H9 (cell line): ENCODE data around the gene PDE7B. TPM values are rescaled to one million over a fixed set of nuclear protein-coding genes. Genes with fewer than 3 reads are reported as not detected.

Source experiments
- DNase-seq: peaks from one replicate; pipeline ENCODE4 v3.0.0-alpha.2; 2017
- H2AFZ ChIP-seq: one replicate; pipeline ENCODE4 v1.6.1; 2013; ENCODE audit warnings: mild to moderate bottlenecking, low read length, control low read depth, moderate library complexity
- H2AK5ac ChIP-seq: 2 replicates; pipeline ENCODE4 v1.6.1; 2013; ENCODE audit warnings: low read length, control low read depth, mixed read lengths; ENCODE audit not compliant: insufficient read length
- H2BK120ac ChIP-seq: one replicate; pipeline ENCODE4 v1.6.1; 2013; ENCODE audit warnings: low read depth, mild to moderate bottlenecking, low read length, control low read depth, inconsistent platforms; ENCODE audit not compliant: poor library complexity, severe bottlenecking
- H2BK12ac ChIP-seq: 2 replicates; pipeline ENCODE4 v1.6.1; 2013; ENCODE audit warnings: low read length, control low read depth, mixed read lengths, low read depth; ENCODE audit not compliant: insufficient read length
- H2BK15ac ChIP-seq: 2 replicates; pipeline ENCODE4 v1.6.1; 2013; ENCODE audit warnings: low read depth, low read length, control low read depth
- H2BK20ac ChIP-seq: one replicate; pipeline ENCODE4 v1.6.1; 2013; ENCODE audit warnings: low read depth, mild to moderate bottlenecking, low read length, control low read depth, inconsistent platforms; ENCODE audit not compliant: poor library complexity, severe bottlenecking
- H2BK5ac ChIP-seq: 2 replicates; pipeline ENCODE4 v1.6.1; 2013; ENCODE audit warnings: low read length, control low read depth, mixed read lengths; ENCODE audit not compliant: insufficient read length
- H3K14ac ChIP-seq: 2 replicates; pipeline ENCODE4 v1.6.1; 2013; ENCODE audit warnings: low read length, control low read depth; ENCODE audit not compliant: insufficient read depth
- H3K18ac ChIP-seq: 2 replicates; pipeline ENCODE4 v1.6.1; 2013; ENCODE audit warnings: low read depth, mild to moderate bottlenecking, mixed read lengths, low read length, control low read depth; ENCODE audit not compliant: insufficient read length
- H3K23ac ChIP-seq: 2 replicates; pipeline ENCODE4 v1.6.1; 2013; ENCODE audit warnings: low read length, control low read depth, mixed read lengths, low read depth; ENCODE audit not compliant: insufficient read length
- H3K23me2 ChIP-seq: 2 replicates; pipeline ENCODE4 v1.6.1; 2013; ENCODE audit warnings: low read depth, mild to moderate bottlenecking, mixed read lengths, low read length, control low read depth; ENCODE audit not compliant: insufficient read length, poor library complexity, severe bottlenecking
- H3K27ac ChIP-seq: 2 replicates; pipeline ENCODE4 v1.5.1; 2013; ENCODE audit warnings: low read length, control low read depth, mixed read lengths, low read depth; ENCODE audit not compliant: insufficient read length
- H3K27me3 ChIP-seq: 2 replicates; pipeline ENCODE4 v1.6.1; 2013; ENCODE audit warnings: low read length, control low read depth, inconsistent platforms; ENCODE audit not compliant: insufficient read depth
- H3K4ac ChIP-seq: 2 replicates; pipeline ENCODE4 v1.6.1; 2013; ENCODE audit warnings: low read depth, mild to moderate bottlenecking, control low read depth, inconsistent platforms, low read length, moderate library complexity
- H3K4me1 ChIP-seq: 2 replicates; pipeline ENCODE4 v1.6.1; 2013; ENCODE audit warnings: low read length, control low read depth, inconsistent platforms; ENCODE audit not compliant: insufficient read depth
- H3K4me2 ChIP-seq: 2 replicates; pipeline ENCODE4 v1.6.1; 2013; ENCODE audit warnings: low read length, control low read depth, mixed read lengths; ENCODE audit not compliant: insufficient read length, insufficient read depth
- H3K56ac ChIP-seq: 2 replicates; pipeline ENCODE4 v1.6.1; 2013; ENCODE audit warnings: low read depth, mild to moderate bottlenecking, mixed read lengths, low read length, control low read depth; ENCODE audit not compliant: insufficient read length
- H3K79me1 ChIP-seq: 2 replicates; pipeline ENCODE4 v1.6.1; 2013; ENCODE audit warnings: low read depth, mild to moderate bottlenecking, moderate library complexity, low read length, control low read depth, inconsistent platforms; ENCODE audit not compliant: insufficient read depth, poor library complexity, severe bottlenecking
- H3K79me2 ChIP-seq: 2 replicates; pipeline ENCODE4 v1.6.1; 2013; ENCODE audit warnings: low read length, control low read depth, inconsistent platforms; ENCODE audit not compliant: insufficient read depth
- H3K9ac ChIP-seq: 2 replicates; pipeline ENCODE4 v1.6.1; 2013; ENCODE audit warnings: low read length, control low read depth, mixed read lengths; ENCODE audit not compliant: insufficient read length; ENCODE audit errors: extremely low read depth
- H3K9me3 ChIP-seq: one replicate; pipeline ENCODE4 v1.6.1; 2013; ENCODE audit warnings: low read depth, low read length, inconsistent platforms; ENCODE audit not compliant: control insufficient read depth
- H3T11ph ChIP-seq: one replicate; pipeline ENCODE4 v1.6.1; 2013; ENCODE audit warnings: mild to moderate bottlenecking, low read length, control low read depth, inconsistent platforms
- H4K20me1 ChIP-seq: one replicate; pipeline ENCODE4 v1.6.1; 2013; ENCODE audit not compliant: control insufficient read depth, insufficient read length, insufficient read depth
- H4K5ac ChIP-seq: 2 replicates; pipeline ENCODE4 v1.6.1; 2013; ENCODE audit warnings: low read depth, mild to moderate bottlenecking, mixed read lengths, low read length, control low read depth; ENCODE audit not compliant: insufficient read length
- H4K8ac ChIP-seq: replicated peaks from 2 replicates; pipeline ENCODE4 v1.6.1; 2013; ENCODE audit warnings: low read length, control low read depth, mixed read lengths, low read depth; ENCODE audit not compliant: insufficient read length
- H4K91ac ChIP-seq: 2 replicates; pipeline ENCODE4 v1.6.1; 2013; ENCODE audit warnings: low read depth, mild to moderate bottlenecking, moderate library complexity, mixed read lengths, low read length, control low read depth; ENCODE audit not compliant: insufficient read length
- H3K27ac Mint-ChIP-seq, 3 experiments: 2 replicates in 2 of 3; 3 replicates in 1 of 3; pipeline ENCODE4 v1.8.0; 2020 to 2021; ENCODE audit warnings: mixed read lengths in 3 of 3, mild to moderate bottlenecking in 1 of 3, moderate library complexity in 1 of 3
- H3K27me3 Mint-ChIP-seq: 2 replicates; pipeline ENCODE4 v1.8.0; 2021; ENCODE audit warnings: low read depth, mild to moderate bottlenecking, moderate library complexity, mixed read lengths
- H3K36me3 Mint-ChIP-seq, 3 experiments: 2 replicates in 2 of 3; 3 replicates in 1 of 3; pipeline ENCODE4 v1.8.0; 2020 to 2021; ENCODE audit warnings: low read depth in 3 of 3, mixed read lengths in 3 of 3; ENCODE audit not compliant: insufficient read depth in 1 of 3
- H3K4me1 Mint-ChIP-seq, 2 experiments: 2 replicates each; pipeline ENCODE4 v1.8.0; 2020; ENCODE audit warnings: mixed read lengths in 2 of 2
- H3K4me3 Mint-ChIP-seq, 2 experiments: 2 replicates in 1 of 2; 3 replicates in 1 of 2; pipeline ENCODE4 v1.8.0; 2020 to 2021; ENCODE audit warnings: mild to moderate bottlenecking in 2 of 2, mixed read lengths in 2 of 2, moderate library complexity in 1 of 2
- H3K9me3 Mint-ChIP-seq, 2 experiments: 2 replicates in 1 of 2; 3 replicates in 1 of 2; pipeline ENCODE4 v1.8.0; 2020; ENCODE audit warnings: mild to moderate bottlenecking in 2 of 2, mixed read lengths in 2 of 2, moderate library complexity in 1 of 2
- WGBS: extraction: QIAGEN DNeasy Blood & Tissue Kit; methylation state at CpG from one replicate; pipeline ENCODE4 v1.1.7; 2013; ENCODE audit warnings: missing lambda C conversion rate, low lambda C conversion rate, mixed read lengths; ENCODE audit not compliant: insufficient read length; ENCODE audit errors: extremely low coverage; 5-methylcytosine and 5-hydroxymethylcytosine counted together
- total RNA-seq: library from RNA; stranded (reverse); gene quantifications from 2 replicates; pipeline ENCODE4 v1.2.1, GENCODE V29; 2021
- TF ChIP-seq, protein P1 (sequence below): fragments of 200-600 bp; sonication (generic); conservative IDR thresholded peaks from 3 replicates; pipeline ENCODE4 v1.8.0; 2021; ENCODE audit warnings: antibody characterized with exemption, mild to moderate bottlenecking

Gene PDE7B
- total RNA-seq, 1 experiment from 2014 or later = not detected

DNA sequence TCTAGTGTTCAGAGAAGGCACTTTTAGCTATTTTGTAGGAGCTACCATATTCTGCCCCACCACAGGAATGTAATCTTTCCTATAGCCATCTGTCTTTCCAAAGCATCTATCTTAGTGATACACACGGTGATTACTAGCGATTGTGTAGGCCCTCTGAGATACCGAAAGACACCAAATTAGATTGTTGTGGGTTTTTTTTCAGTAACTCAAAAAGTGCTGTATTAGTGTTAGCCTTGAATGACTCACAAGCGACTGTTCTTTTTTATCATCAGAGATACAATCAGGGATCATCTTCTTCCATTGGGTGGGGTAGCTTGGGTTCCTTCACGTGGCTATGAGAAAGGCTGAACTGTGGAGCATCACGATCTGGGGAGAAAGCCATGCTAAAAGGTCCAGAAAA lies 238.4 kb downstream of the PDE7B start:
- Histone ChIP-seq H4K5ac (no peak overlapping the region), H3K79me2 (no peaks in the 10 kb centered on the region), H3K9me3 (no peaks in the 10 kb centered on the region), H4K8ac (no peak overlapping the region), H2AFZ (no peak overlapping the region), H3K4me2 (no peak overlapping the region), H3K27ac (no peak overlapping the region), H2BK15ac (no peak overlapping the region), H3K18ac (no peak overlapping the region), H4K91ac (no peak overlapping the region), H4K20me1 (no peaks in the 10 kb centered on the region), H3K4me1 (no peaks in the 10 kb centered on the region), H2BK120ac (no peak overlapping the region), H3K23me2 (no peaks in the 10 kb centered on the region), H3K14ac (no peak overlapping the region), H2BK12ac (no peak overlapping the region), H3T11ph (no peak overlapping the region), H3K56ac (no peak overlapping the region), H3K79me1 (no peaks in the 10 kb centered on the region), H2BK5ac (no peak overlapping the region), H3K9ac (no peak overlapping the region), H3K23ac (no peak overlapping the region), H2AK5ac (no peak overlapping the region), H3K4ac (no peak overlapping the region), H3K27me3 (no peaks in the 10 kb centered on the region), H2BK20ac (no peak overlapping the region)
- H3K4me3 Mint-ChIP-seq = no peak overlapping the region
- H3K4me1 Mint-ChIP-seq = no peaks in the 10 kb centered on the region
- peak overlapping the region in 1 of 3 experiments; percentile 18; a peak in 1 of 7 replicates for H3K27ac Mint-ChIP-seq
- peaks cover 0 to 4% (median 0%) of the 10 kb centered on the region in 3 experiments; a peak in 4 of 7 replicates for H3K36me3 Mint-ChIP-seq
- WGBS = no CpG with 5 or more reads among the region's 6 CpGs
- TF ChIP-seq, protein P1, sequence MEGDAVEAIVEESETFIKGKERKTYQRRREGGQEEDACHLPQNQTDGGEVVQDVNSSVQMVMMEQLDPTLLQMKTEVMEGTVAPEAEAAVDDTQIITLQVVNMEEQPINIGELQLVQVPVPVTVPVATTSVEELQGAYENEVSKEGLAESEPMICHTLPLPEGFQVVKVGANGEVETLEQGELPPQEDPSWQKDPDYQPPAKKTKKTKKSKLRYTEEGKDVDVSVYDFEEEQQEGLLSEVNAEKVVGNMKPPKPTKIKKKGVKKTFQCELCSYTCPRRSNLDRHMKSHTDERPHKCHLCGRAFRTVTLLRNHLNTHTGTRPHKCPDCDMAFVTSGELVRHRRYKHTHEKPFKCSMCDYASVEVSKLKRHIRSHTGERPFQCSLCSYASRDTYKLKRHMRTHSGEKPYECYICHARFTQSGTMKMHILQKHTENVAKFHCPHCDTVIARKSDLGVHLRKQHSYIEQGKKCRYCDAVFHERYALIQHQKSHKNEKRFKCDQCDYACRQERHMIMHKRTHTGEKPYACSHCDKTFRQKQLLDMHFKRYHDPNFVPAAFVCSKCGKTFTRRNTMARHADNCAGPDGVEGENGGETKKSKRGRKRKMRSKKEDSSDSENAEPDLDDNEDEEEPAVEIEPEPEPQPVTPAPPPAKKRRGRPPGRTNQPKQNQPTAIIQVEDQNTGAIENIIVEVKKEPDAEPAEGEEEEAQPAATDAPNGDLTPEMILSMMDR = no peak
- peaks cover 3 to 5% of the 10 kb centered on the region in 2 experiments; a peak in 3 of 5 replicates for H3K9me3 Mint-ChIP-seq
- H3K27me3 Mint-ChIP-seq = peaks cover 2% of the 10 kb centered on the region; the same call in 1 of the 2 replicates
- DNase-seq = no peak
